Activated CD4-positive, alpha-beta T cell treated with anti-CD3 and anti-CD28 coated beads, Interleukin-2, amount 50 U/mL, for 16 hours (primary cell): ENCODE measurements around the gene SGF29.
"Not testable (repeated sequence)": the region's sequence is repeated elsewhere in the genome, so short reads cannot be mapped to it uniquely, and the experiment has no call there.

ENCODE experiments used
- DNase-seq: peaks from one replicate; pipeline ENCODE4 v3.0.0-alpha.2; 2020

The SGF29 gene

DNA sequence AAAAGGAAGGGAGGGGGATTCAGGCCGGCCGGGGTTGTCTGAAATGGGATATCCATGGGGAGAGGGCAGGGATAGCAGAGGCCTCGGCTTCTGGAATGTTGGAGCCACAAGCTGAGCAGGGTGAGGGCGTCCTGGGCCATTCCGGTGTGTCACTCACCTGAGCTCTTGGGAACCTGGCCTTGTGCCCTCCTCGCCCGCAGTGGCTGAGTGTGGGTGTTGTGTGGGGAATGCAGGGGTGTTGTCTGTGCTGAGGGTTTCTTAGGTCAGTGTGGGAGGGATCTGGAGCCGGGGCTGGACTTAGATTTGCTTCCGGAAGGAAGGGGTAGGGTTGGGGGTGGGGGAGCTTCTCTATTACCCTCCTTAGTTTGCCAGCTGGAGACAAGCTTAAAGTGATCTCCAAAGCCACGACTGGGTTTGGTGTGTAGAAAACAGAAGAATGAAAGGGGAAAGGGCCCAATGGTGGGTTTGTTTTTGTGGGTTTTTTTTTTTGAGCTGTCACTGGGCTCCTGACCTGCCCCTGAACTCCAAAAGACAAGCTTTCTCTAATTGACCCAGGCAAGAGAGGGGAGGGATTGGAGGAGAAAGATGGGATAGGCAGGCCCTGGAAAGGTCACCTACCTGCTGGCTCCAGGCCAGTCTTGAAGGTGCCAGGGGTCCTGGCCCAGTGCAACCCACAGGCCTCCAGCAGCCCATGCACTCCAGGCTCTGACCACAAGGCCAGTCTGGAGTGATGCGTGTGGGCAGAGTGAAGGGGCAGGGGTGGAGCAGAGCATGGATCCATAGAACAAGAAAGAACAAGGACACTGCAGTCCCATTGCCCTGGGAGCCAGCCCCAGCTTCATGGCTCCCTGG, 43.3 kb downstream of the SGF29 start, which contains the start of gene SULT1A2:
TSS of gene SULT1A2 (minus strand) at position 211 of the 852 bp plus-strand sequence. CDS start 1,120 bp downstream, outside the sequence.
- no peak for DNase-seq

DNA sequence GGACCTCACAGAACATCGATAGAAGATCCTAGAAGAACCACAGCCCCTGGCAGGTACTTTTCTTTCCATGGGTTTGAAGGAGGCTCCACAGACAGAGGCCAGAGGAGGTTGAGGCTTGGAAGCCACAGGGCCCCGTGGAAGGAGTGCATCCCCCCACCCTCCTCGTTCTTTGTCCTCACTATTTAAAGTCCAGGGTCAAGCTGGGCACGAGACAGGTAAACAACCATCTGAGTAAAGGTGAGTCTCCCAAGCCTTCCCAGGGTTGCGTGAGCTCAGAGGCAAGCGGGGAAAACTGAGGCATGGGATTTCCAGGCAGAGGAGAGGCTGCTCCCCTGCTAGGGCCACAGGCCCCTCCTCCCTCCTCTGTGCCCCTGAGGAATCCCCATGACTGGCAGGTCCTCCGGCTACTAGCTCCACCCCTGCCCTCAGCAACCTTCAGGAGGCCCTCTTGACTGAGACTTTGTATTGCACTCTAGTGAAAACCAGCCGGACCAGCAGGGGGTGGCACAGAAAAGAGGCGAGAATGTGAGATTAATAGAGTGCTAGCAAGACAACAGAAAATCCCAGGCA, 44.1 kb downstream of the SGF29 start:
- no peak for DNase-seq

DNA sequence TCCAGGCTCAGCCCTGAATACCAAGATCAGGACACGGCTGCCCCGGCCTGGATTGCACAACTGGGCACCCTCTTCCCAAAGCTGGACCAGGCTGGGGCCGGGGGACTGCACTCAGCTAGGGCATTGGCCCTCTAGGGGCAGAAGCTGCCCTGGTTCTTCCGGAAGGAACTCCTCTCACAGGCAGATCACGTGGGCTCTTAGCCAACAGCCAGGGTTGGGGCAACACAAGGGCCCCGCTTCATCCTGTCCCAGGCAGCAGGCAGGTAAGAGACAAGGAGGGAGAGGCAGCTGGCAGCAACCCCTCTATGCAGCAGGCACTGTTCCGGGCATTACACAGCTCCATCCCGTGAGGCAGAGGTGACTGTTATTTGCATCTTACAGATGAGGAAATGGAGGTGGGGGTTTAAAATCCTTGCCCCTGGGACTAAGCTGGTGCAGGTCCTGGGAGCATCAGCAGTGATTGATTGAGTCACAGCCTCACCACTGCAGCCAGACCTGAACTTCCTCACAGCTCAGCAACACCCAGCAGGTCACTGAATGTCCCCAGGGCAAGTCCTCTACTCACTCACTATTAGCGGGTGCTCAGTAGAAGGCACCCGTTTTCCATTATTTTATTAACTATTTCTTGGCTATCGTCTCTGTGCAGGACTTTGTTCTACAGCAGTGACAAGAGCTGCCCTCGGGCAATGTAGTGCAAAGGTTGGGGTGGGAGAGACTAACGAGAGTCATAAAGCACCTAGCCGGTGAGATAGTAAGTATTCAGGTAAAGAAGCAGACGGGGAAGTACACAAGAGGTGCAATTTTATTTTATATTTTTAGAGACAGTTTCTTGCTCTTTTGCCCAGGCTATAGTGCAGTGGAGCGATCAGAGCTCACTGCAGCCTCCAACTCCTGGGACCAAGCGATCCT, 45.9 kb downstream of the SGF29 start:
- not testable (repeated sequence) for DNase-seq

DNA sequence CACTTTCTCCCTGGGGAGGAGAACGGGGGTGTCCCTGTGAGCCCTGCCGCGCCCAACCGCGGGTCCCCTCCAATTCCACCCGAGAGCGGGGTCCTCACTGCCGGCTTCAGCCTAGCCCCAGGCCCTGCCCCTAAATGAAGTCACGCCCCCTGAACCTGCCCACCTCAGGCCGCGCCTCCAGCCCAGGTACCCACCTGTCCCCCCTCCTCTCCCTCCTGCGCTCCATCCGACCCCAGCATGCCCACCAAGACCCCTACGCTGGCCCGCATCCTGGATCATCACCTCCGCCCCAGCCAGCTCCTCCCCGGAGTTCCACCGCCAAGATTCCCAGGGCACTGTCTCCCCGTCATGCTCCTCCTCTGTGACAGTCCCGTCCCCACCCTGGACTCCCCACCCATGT, 47.2 kb downstream of the SGF29 start:
- not testable (repeated sequence) for DNase-seq

DNA sequence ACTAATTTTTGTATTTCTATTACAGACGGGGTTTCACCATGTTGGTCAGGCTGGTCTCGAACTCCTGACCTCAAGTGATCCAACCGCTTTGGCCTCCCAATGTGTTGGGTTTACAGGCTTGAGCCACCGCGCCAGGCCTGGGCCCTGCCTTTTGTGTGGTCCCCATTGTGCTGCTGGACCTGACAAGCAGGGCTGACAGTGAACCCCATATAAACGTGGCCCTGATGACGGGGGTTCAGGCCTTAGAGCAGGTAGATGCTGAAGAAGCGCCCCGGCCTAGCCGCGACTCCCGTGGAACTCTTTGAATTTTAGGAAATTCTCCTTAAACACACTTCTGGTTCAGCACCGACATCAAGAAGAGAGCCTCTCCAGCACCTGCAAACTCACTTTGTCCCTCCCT, 47.9 kb downstream of the SGF29 start:
- not testable (repeated sequence) for DNase-seq

DNA sequence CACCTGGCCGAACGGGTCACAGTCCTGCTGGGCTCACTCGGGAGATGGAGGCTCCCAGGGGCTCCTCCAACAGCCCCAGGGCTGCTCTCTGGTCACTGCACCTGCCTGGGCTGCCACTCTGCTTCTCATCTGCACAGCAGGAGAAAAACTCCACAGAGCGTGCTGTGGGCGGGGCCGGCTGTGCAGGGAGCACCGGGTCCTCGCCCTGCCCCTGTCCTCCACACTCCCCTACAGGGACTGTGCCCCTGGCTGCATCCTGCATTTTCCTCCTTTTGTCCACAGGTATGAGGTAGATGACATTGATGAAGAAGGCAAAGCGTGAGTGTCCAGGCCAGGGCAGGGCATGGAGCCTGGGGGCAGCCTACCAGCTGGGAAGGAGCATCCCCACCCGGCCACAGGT, 48.3 kb downstream of the SGF29 start:
- DNase-seq, result not testable (repeated sequence)

DNA sequence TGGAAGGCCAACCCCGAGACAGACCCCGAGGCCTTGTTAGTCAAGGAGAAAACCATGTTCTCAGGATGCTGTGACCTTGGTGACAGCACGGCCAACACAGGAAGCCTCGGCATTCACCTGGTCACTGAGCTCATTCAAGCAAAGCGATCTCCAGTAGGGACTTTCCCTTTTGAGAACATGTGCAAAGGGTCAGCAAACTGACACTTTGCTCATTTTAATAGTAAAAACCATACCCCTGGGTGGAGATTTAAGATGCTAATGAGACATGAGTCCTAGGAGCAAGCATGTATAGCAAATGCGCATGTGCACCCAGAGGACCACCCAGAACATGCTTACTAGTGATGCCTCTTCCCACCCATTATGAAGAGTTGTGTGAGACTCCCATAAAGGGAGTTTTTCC, 48.8 kb downstream of the SGF29 start:
- DNase-seq, result no peak

DNA sequence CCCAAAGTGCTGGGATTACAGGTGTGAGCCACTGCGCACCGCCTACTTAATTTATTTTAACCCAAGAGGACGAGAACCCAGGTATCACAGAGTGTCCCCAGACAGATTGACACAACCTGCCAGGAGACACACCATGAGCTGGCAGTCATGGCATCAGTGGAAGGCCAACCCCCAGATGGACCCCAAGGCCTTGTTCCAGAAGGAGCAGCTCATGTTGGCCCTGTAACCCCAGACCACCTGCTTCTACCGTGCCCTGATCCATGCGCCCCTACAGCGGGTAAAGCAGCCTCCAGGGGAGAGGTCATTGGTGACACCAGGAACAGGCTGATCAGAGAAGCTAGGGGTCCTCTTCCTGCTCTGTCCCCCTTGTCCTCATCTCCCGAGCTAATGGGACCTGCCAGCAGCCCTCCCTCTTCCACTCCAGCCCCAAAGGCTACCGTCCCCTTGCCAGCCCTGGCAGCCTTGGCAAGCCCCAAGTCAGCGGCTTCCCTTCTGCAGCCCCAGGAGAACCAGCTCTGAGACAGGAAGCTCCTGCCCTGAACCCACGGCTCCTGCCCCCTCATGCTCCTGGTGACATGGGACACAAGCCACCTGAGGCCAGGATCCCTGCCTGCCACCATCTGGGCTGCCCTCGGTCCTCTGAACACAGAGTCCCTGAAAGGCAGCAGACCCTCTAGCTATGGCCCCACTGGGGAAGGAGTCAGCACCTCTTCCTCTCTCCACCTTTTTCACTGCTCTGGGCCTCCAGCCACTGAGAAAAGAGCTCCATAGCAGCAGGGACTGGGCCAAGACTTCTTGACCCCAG, 49.9 kb downstream of the SGF29 start:
- no peak for DNase-seq

DNA sequence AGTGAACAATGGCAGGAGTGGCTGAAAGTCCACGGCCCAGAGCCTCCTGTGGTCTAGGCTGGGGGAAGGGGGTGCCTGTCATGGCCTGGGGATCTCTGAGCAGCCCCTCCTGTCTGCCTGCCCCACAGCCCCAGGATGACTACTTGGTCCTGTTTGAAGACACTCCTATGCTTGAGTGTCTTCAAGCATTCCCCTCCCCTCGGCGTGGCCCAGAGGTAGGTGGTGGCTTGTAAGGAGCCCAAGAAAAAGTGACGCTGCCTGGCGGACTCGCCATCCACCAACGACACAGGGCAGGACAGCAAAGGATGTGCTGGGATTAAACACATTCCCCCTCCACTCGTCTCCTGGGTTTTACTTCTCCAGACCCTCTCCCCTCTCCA, 50.5 kb downstream of the SGF29 start:
- DNase-seq, result no peak

DNA sequence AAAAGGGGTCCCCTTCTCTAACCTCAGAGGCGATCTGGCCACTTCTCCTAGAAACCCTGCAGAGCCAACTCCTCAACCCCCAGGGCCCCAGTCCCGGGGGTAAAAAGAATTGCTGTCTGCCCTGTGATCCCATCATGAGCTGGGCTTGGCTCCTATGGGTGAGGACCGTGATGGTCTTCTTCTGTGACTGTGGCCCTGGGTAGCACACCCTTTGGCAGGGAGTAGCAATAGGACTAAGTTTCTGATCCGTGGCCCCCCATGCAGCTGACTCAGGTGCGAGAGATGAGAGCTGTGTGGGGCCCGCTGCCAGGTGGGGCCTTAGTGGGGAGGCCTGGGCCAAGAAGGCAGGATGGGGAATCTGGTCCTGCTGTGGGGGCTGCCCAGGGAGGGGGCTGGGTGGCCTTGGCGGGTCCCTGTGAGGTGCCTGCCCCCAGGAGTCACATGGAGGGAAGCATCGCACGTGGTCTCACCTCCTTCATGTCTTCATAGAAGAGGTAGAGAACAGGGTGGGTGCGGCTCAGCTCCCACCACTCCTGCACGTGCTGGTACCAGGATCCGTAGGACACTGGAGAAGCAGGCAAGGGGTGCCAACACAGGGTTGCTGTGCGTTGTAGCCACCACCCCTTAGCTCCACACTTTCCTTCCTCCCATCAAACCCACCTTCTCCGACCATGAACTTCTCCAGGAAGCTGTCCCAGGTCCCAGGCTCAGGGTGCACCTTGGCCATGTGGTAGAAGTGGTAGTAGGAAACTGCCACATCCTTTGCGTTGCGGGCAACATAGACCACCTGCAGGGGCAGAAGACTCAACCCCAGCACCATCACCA, 52.8 kb downstream of the SGF29 start:
- no peak for DNase-seq

DNA sequence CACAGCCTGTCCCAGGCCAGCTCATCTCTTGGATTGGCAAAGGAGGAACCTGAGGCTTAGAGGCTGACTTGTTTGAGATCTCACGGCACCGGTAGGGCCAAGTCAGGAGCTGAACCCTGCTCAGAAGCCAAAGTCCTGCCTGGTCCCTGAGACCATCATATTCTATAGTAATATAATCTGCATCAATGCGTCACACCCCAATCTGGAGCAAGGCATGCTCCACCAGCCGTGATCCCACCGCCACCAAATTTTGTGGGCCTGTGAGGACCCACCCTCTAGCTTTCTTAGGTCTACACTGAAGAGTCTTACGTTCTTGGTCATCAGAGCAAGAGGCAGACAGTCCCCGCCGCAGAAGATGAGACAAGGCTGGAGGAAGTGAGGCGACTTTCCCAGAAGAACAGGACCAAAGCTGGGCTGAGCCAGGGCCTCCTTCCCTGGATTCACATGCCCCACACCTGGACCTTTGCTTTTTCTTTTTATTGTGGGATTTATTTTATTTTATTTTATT, 53.5 kb downstream of the SGF29 start:
- DNase-seq, result no peak

DNA sequence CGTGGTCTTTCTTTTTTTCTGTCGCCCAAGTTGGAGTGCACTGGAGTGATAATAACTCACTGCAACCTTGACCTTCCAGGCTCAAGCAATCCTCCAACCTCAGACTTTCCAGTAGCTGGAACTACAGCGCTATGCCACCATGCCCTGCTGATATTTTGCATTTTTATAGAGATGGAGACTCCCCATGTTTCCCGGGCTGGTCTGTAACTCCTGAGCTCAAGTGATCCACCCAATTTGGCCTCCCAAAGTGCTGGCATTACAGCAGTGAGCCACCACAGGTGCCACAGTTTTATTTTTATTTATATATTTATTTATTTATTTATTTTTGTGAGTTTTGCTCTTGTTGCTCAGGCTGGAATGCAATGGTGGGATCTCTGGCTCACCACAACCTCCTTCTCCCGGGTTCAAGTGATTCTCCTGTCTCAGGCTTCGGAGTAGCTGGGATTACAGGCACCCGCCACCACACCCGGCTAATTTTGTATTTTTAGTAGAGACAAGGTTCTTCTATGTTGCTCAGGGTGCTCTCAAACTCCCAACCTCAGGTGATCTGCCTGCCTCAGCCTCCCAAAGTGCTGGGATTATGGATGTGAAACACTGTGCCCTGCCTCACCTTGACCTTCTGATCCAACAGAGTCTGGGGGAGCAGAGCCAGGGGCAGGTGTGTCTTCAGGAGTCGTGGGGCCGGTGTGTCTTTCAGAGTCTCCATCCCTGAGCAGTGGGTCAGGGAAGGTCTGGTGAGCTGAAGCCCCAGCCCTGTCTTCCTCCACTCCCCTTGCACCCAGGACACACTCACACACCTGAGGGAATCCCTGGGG, 54.2 kb downstream of the SGF29 start:
- not testable (repeated sequence) for DNase-seq

DNA sequence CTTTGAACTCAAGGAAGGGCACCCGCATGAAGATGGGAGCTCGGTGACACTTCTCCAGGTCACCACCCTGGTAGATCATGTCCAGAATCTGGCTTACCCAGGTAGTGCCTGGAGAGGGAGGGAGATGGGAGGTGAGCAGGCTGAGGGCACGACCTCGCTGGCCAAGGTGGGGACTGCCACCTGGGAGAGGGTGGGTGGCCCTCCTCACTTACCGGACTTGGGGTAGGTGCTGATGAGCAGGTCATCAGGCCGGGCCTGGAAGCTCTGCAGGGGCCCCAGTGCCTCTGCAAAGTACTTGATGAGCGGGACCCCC, 54.7 kb downstream of the SGF29 start:
- not testable (repeated sequence) for DNase-seq

DNA sequence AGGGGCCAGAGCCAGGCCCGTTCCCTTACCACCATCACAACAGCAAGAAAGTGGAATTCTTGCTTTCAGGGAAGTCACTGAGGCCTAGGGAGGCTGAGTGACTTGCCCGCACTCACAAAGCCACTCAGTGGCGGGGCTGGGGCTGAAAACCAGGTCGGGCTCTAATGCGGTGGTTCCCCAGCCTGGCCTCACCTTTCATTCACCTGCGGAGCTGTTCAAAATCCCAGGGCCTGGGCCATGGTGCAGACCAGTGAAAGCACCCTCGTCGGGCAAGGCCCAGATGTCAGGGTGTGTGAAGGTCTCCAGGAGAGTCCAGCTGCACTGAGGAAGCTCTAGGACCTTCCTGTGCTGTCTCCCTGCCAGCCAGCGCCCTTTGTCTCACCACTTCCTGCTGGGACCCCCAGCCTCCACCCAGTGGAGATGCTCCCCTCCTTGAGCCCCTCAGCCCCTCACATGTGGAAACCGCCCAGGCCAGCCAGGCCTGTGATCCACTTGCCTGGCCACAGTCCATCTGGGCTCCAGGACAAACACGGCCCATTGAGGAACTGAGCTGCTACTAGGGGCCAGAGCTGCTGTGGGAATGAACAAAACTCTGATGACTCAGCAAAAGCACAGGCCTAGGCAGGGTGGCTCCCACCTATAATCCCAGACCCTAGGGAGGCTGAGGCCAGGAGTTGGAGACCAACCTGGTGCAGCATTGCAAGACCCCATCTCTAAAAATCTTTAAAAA, 55.3 kb downstream of the SGF29 start:
- not testable (repeated sequence) for DNase-seq

DNA sequence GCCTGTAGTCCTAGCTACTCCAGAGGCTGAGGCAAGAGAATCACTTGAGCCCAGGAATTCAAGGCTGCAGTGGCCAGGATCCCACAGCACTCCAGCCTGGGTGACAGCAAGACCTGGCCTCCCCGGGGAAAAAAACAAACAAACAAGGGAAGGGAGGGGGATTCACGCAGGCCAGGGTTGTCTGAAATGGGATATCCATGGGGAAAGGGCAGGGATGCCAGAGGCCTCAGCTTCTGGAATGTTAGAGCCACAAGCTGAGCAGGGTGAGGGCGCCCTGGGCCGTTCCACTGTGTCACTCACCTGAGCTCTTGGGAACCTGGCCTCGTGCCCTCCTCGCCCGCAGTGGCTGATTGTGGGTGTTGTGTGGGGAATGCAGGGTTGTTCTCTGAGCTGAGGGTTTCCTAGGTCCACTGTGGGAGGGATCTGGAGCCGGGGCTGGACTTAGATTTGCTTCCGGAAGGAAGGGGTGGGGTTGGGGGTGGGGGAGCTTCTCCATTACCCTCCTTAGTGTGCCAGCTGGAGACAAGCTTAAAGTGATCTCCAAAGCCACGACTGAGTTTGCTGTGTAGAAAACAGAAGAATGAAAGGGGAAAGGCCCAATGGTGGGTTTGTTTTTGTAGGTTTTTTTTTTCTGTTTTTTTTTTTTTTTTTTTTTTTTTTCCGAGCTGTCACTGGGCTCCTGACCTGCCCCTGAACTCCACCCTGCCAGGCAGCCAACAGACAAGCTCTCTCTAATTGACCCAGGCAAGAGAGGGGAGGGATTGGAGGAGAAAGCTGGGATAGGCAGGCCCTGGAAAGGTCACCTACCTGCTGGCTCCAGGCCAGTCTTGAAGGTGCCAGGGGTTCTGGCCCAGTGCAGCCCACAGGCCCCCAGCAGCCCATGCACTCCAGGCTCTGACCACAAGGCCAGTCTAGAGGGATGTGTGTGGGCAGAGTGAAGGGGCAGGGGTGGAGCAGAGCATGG, 56.2 kb downstream of the SGF29 start, which contains the start of gene SULT1A1:
TSS of gene SULT1A1 (minus strand) at position 414 of the 964 bp plus-strand sequence. CDS start 1,189 bp downstream, outside the sequence.
- DNase-seq, result no peak

DNA sequence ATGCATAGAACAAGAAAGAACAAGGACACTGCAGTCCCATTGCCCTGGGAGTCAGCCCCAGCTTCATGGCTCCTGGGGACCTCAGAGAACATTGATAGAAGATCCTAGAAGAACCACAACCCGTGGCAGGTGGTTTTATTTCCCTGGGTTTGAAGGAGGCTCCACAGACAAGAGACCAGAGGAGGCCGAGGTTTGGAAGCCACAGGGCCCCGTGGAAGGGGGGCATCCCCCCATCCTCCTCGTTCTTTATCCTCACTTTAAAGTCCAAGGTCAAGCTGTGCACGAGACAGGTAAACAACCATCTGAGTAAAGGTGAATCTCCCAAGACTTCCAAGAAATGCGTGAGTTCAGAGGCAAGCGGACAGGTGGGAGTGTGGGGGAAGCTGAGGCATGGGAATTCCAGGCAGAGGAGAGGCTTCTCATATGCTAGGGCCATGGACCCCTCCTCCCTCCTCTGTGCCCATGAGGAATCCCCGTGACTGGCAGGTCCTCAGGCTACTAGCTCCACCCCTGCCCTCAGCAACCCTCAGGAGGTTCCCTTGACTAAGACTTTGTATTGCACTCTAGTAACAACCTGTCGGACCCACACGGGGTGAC, 57.0 kb downstream of the SGF29 start:
- DNase-seq, result no peak

DNA sequence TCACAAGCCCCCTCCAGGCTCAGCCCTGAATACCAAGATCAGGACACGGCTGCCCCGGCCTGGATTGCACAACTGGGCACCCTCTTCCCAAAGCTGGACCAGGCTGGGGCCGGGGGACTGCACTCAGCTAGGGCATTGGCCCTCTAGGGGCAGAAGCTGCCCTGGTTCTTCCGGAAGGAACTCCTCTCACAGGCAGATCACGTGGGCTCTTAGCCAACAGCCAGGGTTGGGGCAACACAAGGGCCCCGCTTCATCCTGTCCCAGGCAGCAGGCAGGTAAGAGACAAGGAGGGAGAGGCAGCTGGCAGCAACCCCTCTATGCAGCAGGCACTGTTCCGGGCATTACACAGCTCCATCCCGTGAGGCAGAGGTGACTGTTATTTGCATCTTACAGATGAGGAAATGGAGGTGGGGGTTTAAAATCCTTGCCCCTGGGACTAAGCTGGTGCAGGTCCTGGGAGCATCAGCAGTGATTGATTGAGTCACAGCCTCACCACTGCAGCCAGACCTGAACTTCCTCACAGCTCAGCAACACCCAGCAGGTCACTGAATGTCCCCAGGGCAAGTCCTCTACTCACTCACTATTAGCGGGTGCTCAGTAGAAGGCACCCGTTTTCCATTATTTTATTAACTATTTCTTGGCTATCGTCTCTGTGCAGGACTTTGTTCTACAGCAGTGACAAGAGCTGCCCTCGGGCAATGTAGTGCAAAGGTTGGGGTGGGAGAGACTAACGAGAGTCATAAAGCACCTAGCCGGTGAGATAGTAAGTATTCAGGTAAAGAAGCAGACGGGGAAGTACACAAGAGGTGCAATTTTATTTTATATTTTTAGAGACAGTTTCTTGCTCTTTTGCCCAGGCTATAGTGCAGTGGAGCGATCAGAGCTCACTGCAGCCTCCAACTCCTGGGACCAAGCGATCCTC, 58.9 kb downstream of the SGF29 start:
- not testable (repeated sequence) for DNase-seq
